Activated CD8-positive, alpha-beta memory T cell treated with anti-CD3 and anti-CD28 coated beads for 1 hour (primary cell): ENCODE measurements around the gene DPEP2NB.
"Not testable (repeated sequence)": the region's sequence is repeated elsewhere in the genome, so short reads cannot be mapped to it uniquely, and the experiment has no call there.

Experiments used
- DNase-seq, 2 donors: peaks; one replicate each; pipeline ENCODE4 v3.0.0-alpha.2; 2020; ENCODE audit warnings: low read depth in 1 of 2; ENCODE audit errors: extremely low read depth in 1 of 2

DPEP2NB gene

GRCh38 chr16:68015681-68016080 is at the start of gene DPEP2NB:
DPEP2NB (minus strand) TSS chr16:68015911; CDS start chr16:68015770, 141 bp downstream.
- DNase-seq = no peak

- peak; percentile 25 to 48 for DNase-seq
Observed at GRCh38 chr16:68064791-68065365, 49.2 kb upstream of the DPEP2NB start.

GRCh38 chr16:68062910-68063393 is 47.2 kb upstream of the DPEP2NB start:
- DNase-seq = no peak

- no peak for DNase-seq
Observed at GRCh38 chr16:68061396-68061795, 45.7 kb upstream of the DPEP2NB start.

- no peak for DNase-seq
Observed at GRCh38 chr16:68059804-68060203, 44.1 kb upstream of the DPEP2NB start.

GRCh38 chr16:68055395-68055794 is 39.7 kb upstream of the DPEP2NB start:
- no peak for DNase-seq

- no peak for DNase-seq
Observed at GRCh38 chr16:68049449-68049848, 33.7 kb upstream of the DPEP2NB start.

- DNase-seq = no peak
Observed at GRCh38 chr16:68047987-68048386, 32.3 kb upstream of the DPEP2NB start.

- DNase-seq = no peak
Observed at GRCh38 chr16:68046106-68046505, 30.4 kb upstream of the DPEP2NB start.

- DNase-seq = no peak
Observed at GRCh38 chr16:68041783-68042182, 26.1 kb upstream of the DPEP2NB start.

- DNase-seq = peak; percentile 82 to 83
Observed at GRCh38 chr16:68040506-68041288, 25.0 kb upstream of the DPEP2NB start.

GRCh38 chr16:68037841-68038597 is 22.3 kb upstream of the DPEP2NB start:
- no peak for DNase-seq

- DNase-seq = no peak
Observed at GRCh38 chr16:68035227-68035626, 19.5 kb upstream of the DPEP2NB start.

GRCh38 chr16:68033101-68033500 is 17.4 kb upstream of the DPEP2NB start:
- DNase-seq = no peak

- DNase-seq = no peak
Observed at GRCh38 chr16:68031951-68032350, 16.2 kb upstream of the DPEP2NB start.

GRCh38 chr16:68030108-68030507 is 14.4 kb upstream of the DPEP2NB start:
- DNase-seq = not testable (repeated sequence)

- no peak for DNase-seq
Observed at GRCh38 chr16:68028996-68029395, 13.3 kb upstream of the DPEP2NB start.

GRCh38 chr16:68022728-68023537 is 7.2 kb upstream of the DPEP2NB start, which contains the start of the genes DDX28 and DUS2:
DDX28 (minus strand) TSS chr16:68023232; CDS start chr16:68023202, 30 bp downstream.
DUS2 (plus strand) TSS chr16:68023284; CDS start chr16:68038024, 14,740 bp downstream.
- DNase-seq = peak; percentile 84 to 93

- no peak for DNase-seq
Observed at GRCh38 chr16:68022278-68022727, 6.6 kb upstream of the DPEP2NB start.

- DNase-seq = no peak
Observed at GRCh38 chr16:68021490-68021889, 5.8 kb upstream of the DPEP2NB start.
